B cell (primary cell): Measurements from ENCODE around the gene TRIM65. TPM values are rescaled to one million over a fixed set of nuclear protein-coding genes. Genes with fewer than 3 reads are reported as not detected.

ENCODE experiments used
- ATAC-seq: fragments of 200-7000 bp; cut with Tn5 transposase; one replicate; pipeline ENCODE4 v1.10.0; 2021; ENCODE audit warnings: low read depth, mild to moderate bottlenecking, moderate number of reproducible peaks, moderate library complexity
- CTCF ChIA-PET: fragments of 350-600 bp; sonication (Branson Sonifier 250); formaldehyde crosslinking; loops from one replicate; lab custom pipeline; 2021; ENCODE audit warnings: antibody characterized with exemption, inconsistent platforms; lab: Charles Lee
- POLR2A ChIA-PET: fragments of 350-600 bp; sonication (Branson Sonifier 250); formaldehyde crosslinking; loops from one replicate; lab custom pipeline; 2021; ENCODE audit warnings: antibody characterized with exemption; lab: Charles Lee
- DNase-seq: peaks from one replicate; pipeline ENCODE4 v3.0.0; 2013
- H2AFZ ChIP-seq: 2 replicates; pipeline ENCODE4 v1.6.1; 2012; ENCODE audit warnings: mild to moderate bottlenecking, low read depth, low read length; ENCODE audit not compliant: insufficient read depth, poor library complexity, severe bottlenecking
- H3K27ac ChIP-seq, 2 donors: 1 replicate in 1 of 2; 2 replicates in 1 of 2; pipeline ENCODE4 v1.5.1; 2012 to 2013; ENCODE audit warnings: low read length in 2 of 2, mild to moderate bottlenecking in 2 of 2, moderate library complexity in 1 of 2
- H3K27me3 ChIP-seq, 4 experiments: fragments of 200-600 bp in 1 of 4; sonication (generic) in 1 of 4; replicated peaks in 1 of 4; 1 replicate in 2 of 4; 2 replicates in 2 of 4; pipeline versions ENCODE4 v1.6.1 to v1.7.0; 2013 to 2016; ENCODE audit warnings: low read length in 3 of 4, mild to moderate bottlenecking in 2 of 4, mixed read lengths in 1 of 4, moderate library complexity in 1 of 4; ENCODE audit not compliant: insufficient read depth in 4 of 4, control insufficient read depth in 3 of 4; ENCODE audit errors: control extremely low read depth in 1 of 4
- H3K36me3 ChIP-seq, 2 experiments: replicated peaks in 1 of 2; 1 replicate in 1 of 2; 2 replicates in 1 of 2; pipeline versions ENCODE4 v1.6.1 to v1.7.1; 2013; ENCODE audit warnings: low read length in 1 of 2; ENCODE audit not compliant: insufficient read depth in 2 of 2, control insufficient read depth in 1 of 2; ENCODE audit errors: control extremely low read depth in 1 of 2, extremely low read depth in 1 of 2
- H3K4me1 ChIP-seq, 2 donors: fragments of 200-600 bp in 1 of 2; sonication (generic) in 1 of 2; 1 replicate in 1 of 2; 2 replicates in 1 of 2; pipeline versions ENCODE4 v1.5.1 to v1.6.1; 2013 to 2017; ENCODE audit warnings: low read length in 2 of 2; ENCODE audit not compliant: control insufficient read depth in 2 of 2, insufficient read depth in 2 of 2
- H3K4me2 ChIP-seq: replicated peaks from 2 replicates; pipeline ENCODE3; 2012; ENCODE audit warnings: mild to moderate bottlenecking, low read depth, low read length; ENCODE audit not compliant: poor library complexity, severe bottlenecking
- H3K4me3 ChIP-seq, 5 experiments: fragments of 200-600 bp in 1 of 5; sonication (generic) in 1 of 5; 1 replicate in 3 of 5; 2 replicates in 2 of 5; pipeline versions ENCODE4 v1.5.1 to v1.7.0; 2011 to 2016; ENCODE audit warnings: low read length in 4 of 5, mild to moderate bottlenecking in 4 of 5, low read depth in 2 of 5, control low read depth in 1 of 5, moderate library complexity in 1 of 5; ENCODE audit not compliant: insufficient read depth in 1 of 5; ENCODE audit errors: control extremely low read depth in 1 of 5, extremely low read depth in 1 of 5
- H3K79me2 ChIP-seq: fragments of 200-600 bp; sonication (generic); one replicate; pipeline ENCODE4 v1.6.0; 2016; ENCODE audit warnings: low read length; ENCODE audit not compliant: control insufficient read depth, insufficient read depth
- H3K9ac ChIP-seq: fragments of 200-600 bp; sonication (generic); 2 replicates; pipeline ENCODE4 v1.6.1; 2017; ENCODE audit warnings: mild to moderate bottlenecking, low read length, moderate library complexity
- H3K9me3 ChIP-seq, 3 donors: one replicate each; pipeline versions ENCODE4 v1.6.1 to v1.7.1; 2013; ENCODE audit warnings: low read length in 2 of 3; ENCODE audit not compliant: control insufficient read depth in 2 of 3, insufficient read depth in 1 of 3; ENCODE audit errors: control extremely low read depth in 1 of 3
- H4K20me1 ChIP-seq: 2 replicates; pipeline ENCODE4 v1.6.0; 2012; ENCODE audit warnings: mild to moderate bottlenecking, low read length; ENCODE audit not compliant: insufficient read depth, control insufficient read depth, poor library complexity, severe bottlenecking
- H3K27ac Mint-ChIP-seq: one replicate; pipeline ENCODE4 v1.8.0; 2021; ENCODE audit warnings: mixed read lengths
- H3K27me3 Mint-ChIP-seq: one replicate; pipeline ENCODE4 v1.8.0; 2021; ENCODE audit warnings: mixed read lengths
- H3K4me1 Mint-ChIP-seq: one replicate; pipeline ENCODE4 v1.8.0; 2021; ENCODE audit warnings: mixed read lengths
- H3K4me3 Mint-ChIP-seq: one replicate; pipeline ENCODE4 v1.8.0; 2021; ENCODE audit warnings: mixed read lengths
- H3K9me3 Mint-ChIP-seq: one replicate; pipeline ENCODE4 v1.8.0; 2022; ENCODE audit warnings: mixed read lengths; ENCODE audit not compliant: insufficient read depth
- CTCF ChIP-seq: fragments of 200-600 bp; IDR thresholded peaks from one replicate; pipeline ENCODE4 v1.8.0; 2022; ENCODE audit warnings: antibody characterized with exemption, mild to moderate bottlenecking
- EZH2 ChIP-seq: IDR thresholded peaks from 2 replicates; pipeline ENCODE4 v1.6.1; 2012; ENCODE audit warnings: borderline replicate concordance, low read depth, mild to moderate bottlenecking, moderate library complexity, low read length; ENCODE audit not compliant: insufficient read depth, poor library complexity, severe bottlenecking
- WGBS: methylation state at CpG from one replicate; pipeline ENCODE4 v1.1.5; 2013; ENCODE audit warnings: missing lambda C conversion rate; ENCODE audit not compliant: insufficient coverage; 5-methylcytosine and 5-hydroxymethylcytosine counted together
- intact Hi-C: fragments of 100-400 bp; cut with micrococcal nuclease; formaldehyde crosslinking; loops from one replicate; pipeline ENCODE4 v1.10.0; 2022
- polyA plus RNA-seq: library from polyadenylated mRNA; depleted of rRNA; stranded (reverse); fragments of >200 nt; gene quantifications from 2 replicates; pipeline ENCODE4 v1.2.3, GENCODE V29; 2012
- total RNA-seq, 2 donors: library from RNA; stranded (reverse); fragments of 120-200 nt in 1 of 2; gene quantifications; 1 replicate in 1 of 2; 2 replicates in 1 of 2; pipeline versions ENCODE4 v1.2.3 to v1.2.4, GENCODE V29; 2013 to 2022

The TRIM65 gene
- total and polyA plus RNA-seq, 2 donors (not counting 1 experiment from before 2014, with no cell fraction given), result 16.8 to 40.7 TPM

- Mint-ChIP-seq H3K27me3 (no peaks in the 10 kb centered on the region), H3K9me3 (no peaks in the 10 kb centered on the region), H3K27ac (no peak overlapping the region), H3K4me3 (no peak overlapping the region), H3K4me1 (peaks cover 13% of the 10 kb centered on the region)
- H4K20me1 ChIP-seq, result no peaks in the 10 kb centered on the region
- 98% methylated on average over 34 of the region's 36 CpGs for WGBS
- ATAC-seq, result no peak
- no peaks in the 10 kb centered on the region for H3K9me3 ChIP-seq
- H3K27ac ChIP-seq, result no peak overlapping the region
- TF ChIP-seq CTCF, result no peak
- no peak for TF ChIP-seq EZH2
- H3K79me2 ChIP-seq, result peaks cover 30% of the 10 kb centered on the region
- intact Hi-C loops, result loop anchor here (5.0 to 10.0 kb wide), 2 partner anchors 37 to 165 kb away; partner anchors contain the start of genes CDK3 and TRIM47
- H3K4me2 ChIP-seq, result no peak overlapping the region
- H3K4me1 ChIP-seq, result peaks cover 12 to 25% of the 10 kb centered on the region in 2 donors
- H3K36me3 ChIP-seq, result peaks cover 0 to 36% of the 10 kb centered on the region in 2 experiments
- no peak overlapping the region for H3K4me3 ChIP-seq
- ChIA-PET CTCF (interaction anchor here (0.5 to 1.3 kb wide), 6 partner anchors 8 to 206 kb away, joined by 3 to 5 read pairs (median 4); no protein-coding TSS in a partner anchor), POLR2A (interaction anchor here (0.7 kb wide), 1 partner anchor 37 kb away, joined by 5 read pairs; no protein-coding TSS in a partner anchor)
- no peak for DNase-seq
- no peaks in the 10 kb centered on the region for H3K27me3 ChIP-seq
- no peak overlapping the region for H3K9ac ChIP-seq
- H2AFZ ChIP-seq, result no peak overlapping the region
These were observed 56.6 kb downstream of the TRIM65 start for GRCh38 chr17:75839942-75840798.

Other genes starting within 250 kb of the TRIM65 start
- gene RECQL5, start 229.8 kb downstream of the TRIM65 start, total RNA-seq, result 56.6 and 58.5 TPM in 2 replicates
- gene RECQL5, start 229.8 kb downstream of the TRIM65 start, polyA plus RNA-seq, result 40.3 and 70.5 TPM in 2 replicates
- gene SAP30BP, start 229.6 kb downstream of the TRIM65 start, total RNA-seq, result 148 and 174 TPM in 2 replicates
- 143 and 189 TPM in 2 replicates for gene SAP30BP, start 229.6 kb downstream of the TRIM65 start, polyA plus RNA-seq
- gene ITGB4, start 175.5 kb downstream of the TRIM65 start, total RNA-seq, result 0.81 and 1.1 TPM in 2 replicates
- 0.12 and 0.27 TPM in 2 replicates for gene ITGB4, start 175.5 kb downstream of the TRIM65 start, polyA plus RNA-seq
- 29.8 and 33.9 TPM in 2 replicates for gene GALK1, start 131.8 kb downstream of the TRIM65 start, total RNA-seq
- 25.7 and 37.4 TPM in 2 replicates for gene GALK1, start 131.8 kb downstream of the TRIM65 start, polyA plus RNA-seq
- gene UNK, start 112.1 kb downstream of the TRIM65 start, total RNA-seq, result 70.3 and 82.3 TPM in 2 replicates
- gene UNK, start 112.1 kb downstream of the TRIM65 start, polyA plus RNA-seq, result 35.5 and 41.4 TPM in 2 replicates
- 107 and 114 TPM in 2 replicates for gene UNC13D, start 52.5 kb downstream of the TRIM65 start, total RNA-seq
- gene UNC13D, start 52.5 kb downstream of the TRIM65 start, polyA plus RNA-seq, result 78.2 and 101 TPM in 2 replicates
- 132 and 140 TPM in 2 replicates for gene WBP2, start 41.6 kb downstream of the TRIM65 start, total RNA-seq
- gene WBP2, start 41.6 kb downstream of the TRIM65 start, polyA plus RNA-seq, result 82.0 and 88.6 TPM in 2 replicates
- 5.3 and 6.4 TPM in 2 replicates for gene TRIM47, start 18.4 kb downstream of the TRIM65 start, total RNA-seq
- 2.3 and 8.3 TPM in 2 replicates for gene TRIM47, start 18.4 kb downstream of the TRIM65 start, polyA plus RNA-seq
- 127 and 139 TPM in 2 replicates for gene MRPL38, start 7.9 kb upstream of the TRIM65 start, total RNA-seq
- gene MRPL38, start 7.9 kb upstream of the TRIM65 start, polyA plus RNA-seq, result 100 and 126 TPM in 2 replicates
- 27.0 and 31.5 TPM in 2 replicates for gene FBF1, start 44.1 kb upstream of the TRIM65 start, total RNA-seq
- gene FBF1, start 44.1 kb upstream of the TRIM65 start, polyA plus RNA-seq, result 18.3 and 21.6 TPM in 2 replicates
- 31.2 and 38.8 TPM in 2 replicates for gene ACOX1, start 82.2 kb upstream of the TRIM65 start, total RNA-seq
- 6.6 and 7.3 TPM in 2 replicates for gene ACOX1, start 82.2 kb upstream of the TRIM65 start, polyA plus RNA-seq
- gene TEN1, start 82.3 kb upstream of the TRIM65 start, total RNA-seq, result 19.8 and 25.5 TPM in 2 replicates
- gene TEN1, start 82.3 kb upstream of the TRIM65 start, polyA plus RNA-seq, result 25.2 and 34.5 TPM in 2 replicates
- gene CDK3, start 103.9 kb upstream of the TRIM65 start, total RNA-seq, result 13.2 and 15.0 TPM in 2 replicates
- gene CDK3, start 103.9 kb upstream of the TRIM65 start, polyA plus RNA-seq, result 20.5 and 21.4 TPM in 2 replicates
- gene EVPL, start 130.4 kb upstream of the TRIM65 start, total RNA-seq, result not detected in 2 replicates
- not detected in 2 replicates for gene EVPL, start 130.4 kb upstream of the TRIM65 start, polyA plus RNA-seq
- gene SRP68, start 175.6 kb upstream of the TRIM65 start, total RNA-seq, result 75.4 and 82.3 TPM in 2 replicates
- 29.6 and 36.3 TPM in 2 replicates for gene SRP68, start 175.6 kb upstream of the TRIM65 start, polyA plus RNA-seq
- 0.42 TPM in 1 of 2 replicates, not detected in the other for gene GALR2, start 177.8 kb upstream of the TRIM65 start, total RNA-seq
- 1.2 and 2.0 TPM in 2 replicates for gene GALR2, start 177.8 kb upstream of the TRIM65 start, polyA plus RNA-seq
- 0.37 and 0.53 TPM in 2 replicates for gene ZACN, start 182.2 kb upstream of the TRIM65 start, total RNA-seq
- 0.35 and 0.45 TPM in 2 replicates for gene ZACN, start 182.2 kb upstream of the TRIM65 start, polyA plus RNA-seq
- gene EXOC7, start 206.8 kb upstream of the TRIM65 start, total RNA-seq, result 191 and 194 TPM in 2 replicates
- 96.1 and 105 TPM in 2 replicates for gene EXOC7, start 206.8 kb upstream of the TRIM65 start, polyA plus RNA-seq
- gene FOXJ1, start 244.3 kb upstream of the TRIM65 start, total RNA-seq, result 0.12 and 0.20 TPM in 2 replicates
- gene FOXJ1, start 244.3 kb upstream of the TRIM65 start, polyA plus RNA-seq, result 0.53 and 1.0 TPM in 2 replicates